OCI-LY7 (cell line): Measurements from ENCODE around the gene CBFA2T3. TPM values are rescaled to one million over a fixed set of nuclear protein-coding genes. Genes with fewer than 3 reads are reported as not detected.

ENCODE experiments used
- BruUV-seq: library from RNA; stranded (reverse); fragments of 400-500 nt; replicated peaks from 2 replicates; lab custom pipeline; 2021; lab: Mats Ljungman, UMichigan
- CTCF ChIA-PET: fragments of 300-600 bp; sonication (Branson Sonifier 250); formaldehyde crosslinking; loops from one replicate; lab custom pipeline; 2022; ENCODE audit warnings: antibody characterized with exemption; ENCODE audit not compliant: unreplicated experiment; lab: Charles Lee
- POLR2A ChIA-PET: fragments of 300-600 bp; sonication (Branson Sonifier 250); formaldehyde crosslinking; loops from one replicate; lab custom pipeline; 2022; ENCODE audit warnings: antibody characterized with exemption; lab: Charles Lee
- DNase-seq: peaks from one replicate; pipeline ENCODE4 v3.0.0-alpha.2; 2015; ENCODE audit warnings: low spot score
- H2AFZ ChIP-seq: fragments of 200-600 bp; sonication (generic), shearing (Covaris generic); 2 replicates; pipeline ENCODE4 v1.6.1; 2014; ENCODE audit warnings: mild to moderate bottlenecking, antibody characterized with exemption, low read length, moderate library complexity
- H3K27ac ChIP-seq: fragments of 200-600 bp; sonication (generic); 2 replicates; pipeline ENCODE4 v1.5.1; 2014; ENCODE audit warnings: mixed run types, low read depth, mild to moderate bottlenecking, moderate library complexity, low read length, inconsistent platforms; ENCODE audit not compliant: poor library complexity, severe bottlenecking
- H3K36me3 ChIP-seq: fragments of 200-600 bp; sonication (generic); 2 replicates; pipeline ENCODE4 v1.6.1; 2014; ENCODE audit warnings: mild to moderate bottlenecking, antibody characterized with exemption, low read length, moderate library complexity, mixed read lengths; ENCODE audit not compliant: insufficient read depth
- H3K4me1 ChIP-seq: fragments of 200-600 bp; sonication (generic); 2 replicates; pipeline ENCODE4 v1.5.1; 2014; ENCODE audit warnings: mild to moderate bottlenecking, low read length; ENCODE audit not compliant: insufficient read depth, poor library complexity, severe bottlenecking
- H3K4me2 ChIP-seq: fragments of 200-600 bp; sonication (generic); 2 replicates; pipeline ENCODE4 v1.6.1; 2014; ENCODE audit warnings: mild to moderate bottlenecking, low read length
- H3K4me3 ChIP-seq: fragments of 200-600 bp; sonication (generic); 2 replicates; pipeline ENCODE4 v1.5.1; 2014; ENCODE audit warnings: mild to moderate bottlenecking, low read depth, low read length; ENCODE audit not compliant: poor library complexity, severe bottlenecking
- H3K79me2 ChIP-seq: fragments of 200-600 bp; sonication (generic); 2 replicates; pipeline ENCODE4 v1.6.1; 2016; ENCODE audit warnings: low read depth, mild to moderate bottlenecking, low read length, moderate library complexity, mixed read lengths; ENCODE audit not compliant: insufficient read depth
- H3K9me2 ChIP-seq: fragments of 200-600 bp; sonication (generic); 2 replicates; pipeline ENCODE4 v1.6.1; 2016; ENCODE audit warnings: mild to moderate bottlenecking, low read length, mixed read lengths; ENCODE audit not compliant: insufficient read depth
- H3K9me3 ChIP-seq: fragments of 200-600 bp; sonication (generic); 2 replicates; pipeline ENCODE4 v1.6.1; 2014; ENCODE audit warnings: mild to moderate bottlenecking, mixed run types, low read length, mixed read lengths
- H4K20me1 ChIP-seq: fragments of 200-600 bp; sonication (generic); 2 replicates; pipeline ENCODE4 v1.6.1; 2014; ENCODE audit warnings: mild to moderate bottlenecking, antibody characterized with exemption, low read length, moderate library complexity, mixed read lengths; ENCODE audit not compliant: insufficient read depth
- CTCF ChIP-seq: fragments of 200-600 bp; sonication (generic); conservative IDR thresholded peaks from 2 replicates; pipeline ENCODE4 v1.5.1; 2014; ENCODE audit warnings: mild to moderate bottlenecking, antibody characterized with exemption, low read length, moderate library complexity, mixed read lengths
- EZH2phosphoT487 ChIP-seq: fragments of 200-600 bp; sonication (generic); IDR thresholded peaks from 2 replicates; pipeline ENCODE4 v1.6.1; 2018; ENCODE audit warnings: low read depth, borderline replicate concordance, mild to moderate bottlenecking, mixed run types, antibody characterized with exemption, low read length, moderate library complexity, mixed read lengths
- intact Hi-C: fragments of 100-400 bp; cut with micrococcal nuclease; formaldehyde crosslinking; loops from one replicate; pipeline ENCODE4 v1.10.0; 2022; ENCODE audit not compliant: unreplicated experiment
- total RNA-seq, 2 experiments: library from RNA; depleted of rRNA in 1 of 2; stranded (reverse); fragments of >200 nt in 1 of 2; shearing (Covaris generic) in 1 of 2; gene quantifications; 2 replicates each; pipeline ENCODE4 v1.2.3, GENCODE V29; 2014 to 2022

CBFA2T3 gene
- total RNA-seq, 2 experiments from 2014 or later = 1.1 to 48.0 TPM

DNA sequence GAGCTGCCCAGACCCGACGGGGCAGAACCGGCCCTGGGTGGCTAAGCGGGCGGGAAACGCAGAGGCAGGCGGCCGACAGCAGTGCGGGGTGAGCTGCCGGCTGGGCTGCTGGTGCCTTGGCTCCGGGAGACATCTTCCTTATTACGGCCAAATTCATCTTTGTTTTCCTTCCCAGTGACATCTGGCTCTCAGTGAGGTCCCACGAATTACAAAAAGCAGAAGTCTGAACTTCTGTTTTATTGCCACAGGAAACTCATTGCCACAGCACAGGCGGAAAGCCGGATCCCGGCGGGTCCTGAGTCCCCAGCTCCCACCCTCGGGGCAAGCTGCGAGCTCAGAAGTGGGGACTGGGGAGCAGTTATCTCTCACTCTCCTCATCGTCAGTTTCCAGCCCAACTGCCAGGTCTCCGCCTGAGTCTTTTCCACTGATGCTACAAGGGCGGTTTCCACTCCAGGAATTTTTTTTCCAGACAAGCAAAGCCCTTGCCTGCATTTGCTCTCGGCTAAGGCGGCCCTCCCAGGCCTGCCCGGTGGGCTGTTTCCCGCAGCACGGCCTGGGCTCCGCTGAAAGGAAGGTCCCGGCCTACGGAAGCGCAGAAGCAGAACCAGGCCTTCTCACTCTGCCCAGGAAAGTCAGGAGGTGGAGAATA is 40.3 kb downstream of the CBFA2T3 start:
- Histone ChIP-seq H3K4me1 (peaks cover 41% of the 10 kb centered on the region), H3K79me2 (no peaks in the 10 kb centered on the region), H4K20me1 (no peaks in the 10 kb centered on the region), H3K27ac (no peak overlapping the region), H3K9me2 (no peaks in the 10 kb centered on the region), H3K36me3 (no peaks in the 10 kb centered on the region), H3K4me2 (peak overlapping the region; percentile 33), H3K4me3 (no peak overlapping the region), H2AFZ (no peak overlapping the region), H3K9me3 (no peaks in the 10 kb centered on the region)
- TF ChIP-seq EZH2phosphoT487 = no peak
- TF ChIP-seq CTCF = no peak
- intact Hi-C loops = no loop called here
- no TSS peak for BruUV-seq
- peak; percentile 59 for DNase-seq
- CTCF ChIA-PET = interaction anchor here (0.7 kb wide), 1 partner anchor 233 kb away, joined by 3 read pairs; no protein-coding TSS in a partner anchor
- POLR2A ChIA-PET = interaction anchor here (0.7 kb wide), 2 partner anchors 42 to 161 kb away, joined by 3 read pairs; no protein-coding TSS in a partner anchor

- Histone ChIP-seq H3K27ac (no peak overlapping the region), H2AFZ (no peak overlapping the region), H3K79me2 (no peaks in the 10 kb centered on the region), H4K20me1 (no peaks in the 10 kb centered on the region), H3K9me3 (no peaks in the 10 kb centered on the region), H3K9me2 (no peaks in the 10 kb centered on the region), H3K36me3 (no peaks in the 10 kb centered on the region), H3K4me2 (peak overlapping the region; percentile 33), H3K4me3 (no peak overlapping the region), H3K4me1 (peaks cover 41% of the 10 kb centered on the region)
- DNase-seq = peak; percentile 30
- ChIA-PET POLR2A (interaction anchor here (0.7 kb wide), 2 partner anchors 43 to 161 kb away, joined by 3 read pairs; no protein-coding TSS in a partner anchor), CTCF (interaction anchor here (0.7 kb wide), 1 partner anchor 233 kb away, joined by 3 read pairs; no protein-coding TSS in a partner anchor)
- TF ChIP-seq CTCF = peak; percentile 38; the same call in 1 of the 2 replicates
- no peak for TF ChIP-seq EZH2phosphoT487
- intact Hi-C loops = no loop called here
- no TSS peak for BruUV-seq
Measured at GRCh38 chr16:88936008-88936555, 40.9 kb downstream of the CBFA2T3 start.
